GM19023 (cell line): ENCODE data around the gene AASDH.
"Not testable (repeated sequence)": the region's sequence is repeated elsewhere in the genome, so short reads cannot be mapped to it uniquely, and the experiment has no call there.

ENCODE experiments used
- ATAC-seq: cut with Tn5 transposase; IDR thresholded peaks from one replicate; pipeline ENCODE4 v1.9.1; 2021; ENCODE audit warnings: mild to moderate bottlenecking, moderate library complexity; ENCODE audit not compliant: unreplicated experiment

The AASDH gene

GRCh38 chr4:56405016-56405415, 17.7 kb upstream of the AASDH start:
- ATAC-seq = no peak

- no peak for ATAC-seq
Observed at GRCh38 chr4:56400560-56400959, 13.3 kb upstream of the AASDH start.

- ATAC-seq = no peak
Observed at GRCh38 chr4:56391270-56391669, 4.0 kb upstream of the AASDH start.

- ATAC-seq = no peak
Observed at GRCh38 chr4:56389558-56389957, 2.3 kb upstream of the AASDH start.

- ATAC-seq = no peak
Observed at GRCh38 chr4:56388306-56388705, 1.0 kb upstream of the AASDH start.

- ATAC-seq = no peak
Observed at GRCh38 chr4:56386091-56386490, 1.2 kb downstream of the AASDH start.

GRCh38 chr4:56375458-56375857, 11.8 kb downstream of the AASDH start:
- no peak for ATAC-seq

- ATAC-seq = no peak
Observed at GRCh38 chr4:56374956-56375355, 12.3 kb downstream of the AASDH start.

GRCh38 chr4:56372774-56373173, 14.5 kb downstream of the AASDH start:
- ATAC-seq = no peak

GRCh38 chr4:56371426-56372220, 15.7 kb downstream of the AASDH start:
- no peak for ATAC-seq

- no peak for ATAC-seq
Observed at GRCh38 chr4:56370377-56370776, 16.9 kb downstream of the AASDH start.

- not testable (repeated sequence) for ATAC-seq
Observed at GRCh38 chr4:56362981-56363380, 24.3 kb downstream of the AASDH start.

- no peak for ATAC-seq
Observed at GRCh38 chr4:56360071-56360470, 27.2 kb downstream of the AASDH start.

- no peak for ATAC-seq
Observed at GRCh38 chr4:56356650-56357049, 30.6 kb downstream of the AASDH start.

- ATAC-seq = no peak
Observed at GRCh38 chr4:56348576-56348975, 38.7 kb downstream of the AASDH start.

GRCh38 chr4:56345458-56345857, 41.8 kb downstream of the AASDH start:
- no peak for ATAC-seq

- ATAC-seq = no peak
Observed at GRCh38 chr4:56342746-56343145, 44.5 kb downstream of the AASDH start.

GRCh38 chr4:56330691-56331090, 56.6 kb downstream of the AASDH start:
- no peak for ATAC-seq

GRCh38 chr4:56326363-56326762, 60.9 kb downstream of the AASDH start:
- ATAC-seq = no peak

- ATAC-seq = no peak
Observed at GRCh38 chr4:56324011-56324610, 63.2 kb downstream of the AASDH start.

- ATAC-seq = no peak
Observed at GRCh38 chr4:56323327-56323726, 64.0 kb downstream of the AASDH start.

GRCh38 chr4:56321251-56321650, 66.0 kb downstream of the AASDH start:
- no peak for ATAC-seq

- ATAC-seq = no peak
Observed at GRCh38 chr4:56320293-56320692, 67.0 kb downstream of the AASDH start.
